PC-9 (cell line): Measurements from ENCODE around the gene AZU1. TPM values are rescaled to one million over a fixed set of nuclear protein-coding genes. Genes with fewer than 3 reads are reported as not detected.

Source experiments
- BruUV-seq: library from RNA; stranded (reverse); fragments of 400-500 nt; replicated peaks from 2 replicates; lab custom pipeline; 2021; lab: Mats Ljungman, UMichigan
- CTCF ChIA-PET: fragments of 300-600 bp; sonication (Branson Sonifier 250); formaldehyde crosslinking; loops from one replicate; lab custom pipeline; 2022; ENCODE audit warnings: antibody characterized with exemption; lab: Charles Lee
- POLR2A ChIA-PET: fragments of 300-600 bp; sonication (Branson Sonifier 250); formaldehyde crosslinking; loops from one replicate; lab custom pipeline; 2022; ENCODE audit warnings: antibody characterized with exemption; ENCODE audit not compliant: unreplicated experiment; lab: Charles Lee
- DNase-seq, 2 experiments: peaks; one replicate each; pipeline versions ENCODE4 v3.0.0 to v3.0.0-alpha.2; 2015 to 2022; ENCODE audit warnings: mixed read lengths in 1 of 2
- H2AFZ ChIP-seq: fragments of 200-600 bp; sonication (generic); 2 replicates; pipeline ENCODE4 v1.8.1; 2017; ENCODE audit warnings: antibody characterized with exemption
- H3F3A ChIP-seq: fragments of 200-600 bp; sonication (generic); 2 replicates; pipeline ENCODE4 v1.8.1; 2017; ENCODE audit warnings: antibody characterized with exemption, mild to moderate bottlenecking, low read depth; ENCODE audit not compliant: insufficient read depth
- H3K27ac ChIP-seq: fragments of 200-600 bp; sonication (generic); 2 replicates; pipeline ENCODE4 v1.6.1; 2016; ENCODE audit warnings: mixed run types
- H3K27me3 ChIP-seq: fragments of 200-600 bp; sonication (generic); 2 replicates; pipeline ENCODE4 v1.6.1; 2016; ENCODE audit warnings: low read depth, mixed run types; ENCODE audit not compliant: insufficient read depth
- H3K36me3 ChIP-seq: fragments of 200-600 bp; sonication (generic); 2 replicates; pipeline ENCODE4 v1.6.1; 2016; ENCODE audit warnings: low read depth, mixed run types
- H3K4me1 ChIP-seq: fragments of 200-600 bp; sonication (generic); replicated peaks from 2 replicates; pipeline ENCODE4 v1.6.1; 2016; ENCODE audit warnings: mixed run types; ENCODE audit not compliant: insufficient read depth
- H3K4me2 ChIP-seq: fragments of 200-600 bp; sonication (generic); 2 replicates; pipeline ENCODE4 v1.6.1; 2017; ENCODE audit warnings: mixed run types
- H3K4me3 ChIP-seq: fragments of 200-600 bp; sonication (generic); 2 replicates; pipeline ENCODE4 v1.6.1; 2016; ENCODE audit warnings: mixed run types
- H3K79me2 ChIP-seq: fragments of 200-600 bp; sonication (generic); 2 replicates; pipeline ENCODE4 v1.6.1; 2017; ENCODE audit warnings: low read depth, mixed run types
- H3K9me2 ChIP-seq: fragments of 200-600 bp; sonication (generic); 2 replicates; pipeline ENCODE4 v1.8.1; 2017; ENCODE audit warnings: mild to moderate bottlenecking; ENCODE audit not compliant: insufficient read depth
- H3K9me3 ChIP-seq: fragments of 200-600 bp; sonication (generic); 2 replicates; pipeline ENCODE4 v1.8.1; 2016; ENCODE audit warnings: low read depth; ENCODE audit not compliant: insufficient read depth
- H4K20me1 ChIP-seq: fragments of 200-600 bp; sonication (generic); 2 replicates; pipeline ENCODE4 v1.8.1; 2017; ENCODE audit not compliant: insufficient read depth
- CTCF ChIP-seq: fragments of 200-600 bp; sonication (generic); conservative IDR thresholded peaks from 2 replicates; pipeline ENCODE4 v1.6.1; 2017; ENCODE audit warnings: mixed run types, antibody characterized with exemption, mild to moderate bottlenecking, moderate library complexity
- EZH2 ChIP-seq: fragments of 200-600 bp; sonication (generic); IDR thresholded peaks from 2 replicates; pipeline ENCODE4 v1.8.0; 2017; ENCODE audit warnings: antibody characterized with exemption, low read depth
- intact Hi-C: fragments of 100-400 bp; cut with micrococcal nuclease; formaldehyde crosslinking; loops from one replicate; pipeline ENCODE4 v1.10.0; 2022; ENCODE audit not compliant: unreplicated experiment
- total RNA-seq: library from RNA; stranded (reverse); gene quantifications from 2 replicates; pipeline ENCODE4 v1.2.3, GENCODE V29; 2021

The AZU1 gene
- total RNA-seq, 1 experiment from 2014 or later, result not detected

GRCh38 chr19:812747-813218, 14.9 kb upstream of the AZU1 start:
- Histone ChIP-seq H2AFZ (no peak overlapping the region), H3K4me1 (no peaks in the 10 kb centered on the region), H3K79me2 (peaks cover 17% of the 10 kb centered on the region), H3K4me2 (no peak overlapping the region), H3K36me3 (peaks cover 8% of the 10 kb centered on the region; the same call in 1 of the 2 replicates), H3K27me3 (no peaks in the 10 kb centered on the region), H3K4me3 (no peak overlapping the region), H3K9me2 (no peaks in the 10 kb centered on the region), H3K9me3 (no peaks in the 10 kb centered on the region), H3K27ac (no peak overlapping the region), H4K20me1 (peaks cover 39% of the 10 kb centered on the region), H3F3A (peaks cover 38% of the 10 kb centered on the region)
- DNase-seq, result no peak
- TF ChIP-seq CTCF, result no peak
- TF ChIP-seq EZH2, result no peak
- no TSS peak for BruUV-seq
- ChIA-PET CTCF (no interaction called here), POLR2A (no interaction called here)
- intact Hi-C loops, result no loop called here

DNA sequence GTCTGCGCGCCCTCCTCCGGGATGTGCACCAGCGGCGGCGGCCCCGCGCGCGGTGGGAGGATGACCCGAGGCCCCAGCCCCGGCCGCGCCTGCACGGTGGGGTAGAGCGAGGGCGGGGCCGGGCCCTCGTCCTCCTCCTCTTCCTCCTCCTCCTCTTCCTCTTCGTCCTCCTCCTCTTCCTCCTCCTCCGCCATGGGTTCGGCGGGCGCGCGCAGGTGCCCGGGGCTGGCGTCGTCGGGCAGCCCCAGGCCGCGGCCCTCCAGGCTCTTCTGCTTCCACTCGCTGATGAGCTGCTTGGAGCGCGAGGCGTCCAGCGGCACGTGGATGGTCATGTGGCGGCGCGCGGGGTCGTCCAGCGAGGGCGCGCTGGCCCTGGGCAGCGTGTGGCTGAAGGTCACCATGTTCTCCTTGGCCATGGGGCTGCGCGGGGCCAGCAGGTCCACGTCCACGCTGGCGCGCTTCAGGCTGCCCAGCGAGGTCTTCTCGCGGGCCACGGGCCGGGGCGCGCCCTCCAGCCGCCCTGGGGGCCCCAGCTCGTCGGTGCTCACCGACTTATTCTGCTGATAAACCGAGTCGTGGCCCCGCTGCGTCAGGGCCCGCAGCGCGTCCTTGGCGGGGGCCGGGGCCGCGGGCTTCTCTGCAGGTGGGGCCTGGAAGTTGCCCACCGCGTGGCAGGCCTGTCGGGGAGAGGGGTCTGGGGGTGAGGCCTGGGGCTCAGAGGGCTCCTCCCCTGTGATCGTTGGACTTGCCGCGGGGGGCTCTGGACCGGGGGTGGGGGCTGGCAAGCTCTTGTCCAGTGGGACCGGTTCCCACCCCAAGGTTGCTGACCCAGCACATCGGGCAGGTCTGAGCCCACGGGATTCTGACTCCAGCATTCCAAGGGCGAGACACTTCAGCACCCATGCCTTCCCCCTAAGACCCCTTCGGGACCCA, 14.2 kb upstream of the AZU1 start:
- TF ChIP-seq EZH2, result no peak
- no peak for TF ChIP-seq CTCF
- Histone ChIP-seq H3K27me3 (no peaks in the 10 kb centered on the region), H3K27ac (no peak overlapping the region), H3K9me2 (no peaks in the 10 kb centered on the region), H3K4me1 (no peaks in the 10 kb centered on the region), H3K9me3 (no peaks in the 10 kb centered on the region), H2AFZ (no peak overlapping the region), H3K79me2 (0 out of 2 replicates have a peak, but pooled peaks cover 11% of the 10 kb centered on the region), H3K36me3 (peaks cover 5% of the 10 kb centered on the region; the same call in 1 of the 2 replicates), H3K4me2 (no peak overlapping the region), H3F3A (peaks cover 31% of the 10 kb centered on the region), H4K20me1 (peaks cover 32% of the 10 kb centered on the region), H3K4me3 (no peak overlapping the region)
- ChIA-PET POLR2A (interaction anchor here (0.5 kb wide), 1 partner anchor 601 kb away, joined by 20 read pairs; no protein-coding TSS in a partner anchor), CTCF (no interaction called here)
- no peak for DNase-seq
- intact Hi-C loops, result no loop called here
- BruUV-seq, result no TSS peak

GRCh38 chr19:814152-815078, 13.2 kb upstream of the AZU1 start:
- H2AFZ ChIP-seq, result no peak overlapping the region
- TF ChIP-seq CTCF (no peak), EZH2 (no peak)
- H4K20me1 ChIP-seq, result peaks cover 23% of the 10 kb centered on the region
- H3K36me3 ChIP-seq, result peaks cover 5% of the 10 kb centered on the region; the same call in 1 of the 2 replicates
- peaks cover 25% of the 10 kb centered on the region for H3F3A ChIP-seq
- H3K9me3 ChIP-seq, result no peaks in the 10 kb centered on the region
- ChIA-PET CTCF (no interaction called here), POLR2A (no interaction called here)
- no peak overlapping the region for H3K4me2 ChIP-seq
- no peaks in the 10 kb centered on the region for H3K4me1 ChIP-seq
- DNase-seq, result no peak
- BruUV-seq, result no TSS peak
- no peaks in the 10 kb centered on the region for H3K27me3 ChIP-seq
- no peak overlapping the region for H3K27ac ChIP-seq
- H3K79me2 ChIP-seq, result 0 out of 2 replicates have a peak, but pooled peaks cover 6% of the 10 kb centered on the region
- H3K9me2 ChIP-seq, result no peaks in the 10 kb centered on the region
- H3K4me3 ChIP-seq, result no peak overlapping the region
- intact Hi-C loops, result no loop called here
